ENCODE results near the gene PLEKHJ1. TPM values are rescaled to one million over a fixed set of nuclear protein-coding genes. Genes with fewer than 3 reads are reported as not detected.
A peak's percentile ranks its signal among the peaks of the same experiment; 100 is the strongest.

Gene PLEKHJ1
- total and polyA plus RNA-seq, 2 of the 13 experiments (the other 11 are each of a cell fraction or from before 2014, with no cell fraction given): 70.5 to 130 TPM

DNA sequence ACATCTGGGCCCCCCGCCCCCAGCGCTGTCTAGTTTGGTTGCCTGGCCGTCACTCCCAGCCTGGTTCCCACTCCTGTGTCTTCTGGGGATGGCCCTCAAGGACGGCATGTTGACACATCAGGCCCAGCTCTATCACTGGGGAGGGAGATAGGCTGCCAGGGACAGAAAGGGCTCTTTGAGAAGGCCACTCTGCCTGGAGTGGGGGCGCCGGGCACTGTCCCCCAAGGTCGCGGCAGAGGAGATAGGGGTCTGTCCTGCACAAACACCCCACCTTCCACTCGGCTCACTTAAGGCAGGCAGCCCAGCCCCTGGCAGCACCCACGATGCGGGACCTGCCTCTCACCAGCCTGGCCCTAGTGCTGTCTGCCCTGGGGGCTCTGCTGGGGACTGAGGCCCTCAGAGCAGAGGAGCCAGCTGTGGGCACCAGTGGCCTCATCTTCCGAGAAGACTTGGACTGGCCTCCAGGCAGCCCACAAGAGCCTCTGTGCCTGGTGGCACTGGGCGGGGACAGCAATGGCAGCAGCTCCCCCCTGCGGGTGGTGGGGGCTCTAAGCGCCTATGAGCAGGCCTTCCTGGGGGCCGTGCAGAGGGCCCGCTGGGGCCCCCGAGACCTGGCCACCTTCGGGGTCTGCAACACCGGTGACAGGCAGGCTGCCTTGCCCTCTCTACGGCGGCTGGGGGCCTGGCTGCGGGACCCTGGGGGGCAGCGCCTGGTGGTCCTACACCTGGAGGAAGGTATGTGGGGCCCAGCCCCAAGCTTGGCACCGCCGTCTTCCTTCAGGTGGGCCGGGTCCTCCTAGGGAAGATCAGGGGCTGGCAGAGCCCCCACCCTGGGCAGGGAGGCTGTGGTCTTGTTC, 13.1 kb upstream of the PLEKHJ1 start, which contains the start of gene AMH (continued):
- TF ChIP-seq, protein P1, sequence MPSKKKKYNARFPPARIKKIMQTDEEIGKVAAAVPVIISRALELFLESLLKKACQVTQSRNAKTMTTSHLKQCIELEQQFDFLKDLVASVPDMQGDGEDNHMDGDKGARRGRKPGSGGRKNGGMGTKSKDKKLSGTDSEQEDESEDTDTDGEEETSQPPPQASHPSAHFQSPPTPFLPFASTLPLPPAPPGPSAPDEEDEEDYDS (CRISPR knock-in tag; IDR thresholded peaks at IDR 0.05): no peak
- TF ChIP-seq PHF5A (CRISPR knock-in tag; IDR thresholded peaks at IDR 0.05; ENCODE audit: low read depth, unreplicated experiment) (no peak), SMAD9 (CRISPR knock-in tag; IDR thresholded peaks at IDR 0.05) (no peak), ZNF276 (CRISPR knock-in tag; IDR thresholded peaks at IDR 0.05; ENCODE audit: low read depth) (no peak), HOXA9 (CRISPR knock-in tag; IDR thresholded peaks at IDR 0.05; ENCODE audit: borderline replicate concordance) (no peak), POLR2G (IDR thresholded peaks at IDR 0.05; ENCODE audit: low read depth, low read length) (peak; percentile 44), AGO1 (IDR thresholded peaks at IDR 0.05; ENCODE audit: low read depth, low read length, poor library complexity, severe bottlenecking) (peak; percentile 91), ONECUT2 (CRISPR knock-in tag; IDR thresholded peaks at IDR 0.05) (no peak), HNRNPH1 (optimal IDR thresholded peaks at IDR 0.05; ENCODE audit: low read depth, low read length) (no peak), ZNF280B (CRISPR knock-in tag; IDR thresholded peaks at IDR 0.05; ENCODE audit: borderline replicate concordance) (0 out of 2 replicates have a peak, but pooled peaks have one; percentile 20), FOXA1 (IDR thresholded peaks at IDR 0.05) (no peak), FOXA1 (CRISPR knock-in tag; IDR thresholded peaks at IDR 0.05) (peak; percentile 50; the same call in 1 of the 2 replicates), ZNF878 (CRISPR knock-in tag; IDR thresholded peaks at IDR 0.05) (no peak), XBP1 (CRISPR knock-in tag; IDR thresholded peaks at IDR 0.05) (no peak), ATM (IDR thresholded peaks at IDR 0.05; ENCODE audit: borderline replicate concordance) (no peak), KDM6A (CRISPR knock-in tag; IDR thresholded peaks at IDR 0.05; ENCODE audit: low read depth) (no peak), ESRRA (CRISPR knock-in tag; IDR thresholded peaks at IDR 0.05; ENCODE audit: low read depth) (no peak), GFI1 (CRISPR knock-in tag; IDR thresholded peaks at IDR 0.05; ENCODE audit: borderline replicate concordance) (no peak), HNRNPL (IDR thresholded peaks at IDR 0.05; ENCODE audit: low read depth, low read length) (peak; percentile 37; the same call in 1 of the 2 replicates), AHR (CRISPR knock-in tag; IDR thresholded peaks at IDR 0.05) (no peak)
- TF ChIP-seq, protein P2, sequence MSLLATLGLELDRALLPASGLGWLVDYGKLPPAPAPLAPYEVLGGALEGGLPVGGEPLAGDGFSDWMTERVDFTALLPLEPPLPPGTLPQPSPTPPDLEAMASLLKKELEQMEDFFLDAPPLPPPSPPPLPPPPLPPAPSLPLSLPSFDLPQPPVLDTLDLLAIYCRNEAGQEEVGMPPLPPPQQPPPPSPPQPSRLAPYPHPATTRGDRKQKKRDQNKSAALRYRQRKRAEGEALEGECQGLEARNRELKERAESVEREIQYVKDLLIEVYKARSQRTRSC (CRISPR knock-in tag; IDR thresholded peaks at IDR 0.05; ENCODE audit: low read depth): no peak
- TF ChIP-seq, protein P3, sequence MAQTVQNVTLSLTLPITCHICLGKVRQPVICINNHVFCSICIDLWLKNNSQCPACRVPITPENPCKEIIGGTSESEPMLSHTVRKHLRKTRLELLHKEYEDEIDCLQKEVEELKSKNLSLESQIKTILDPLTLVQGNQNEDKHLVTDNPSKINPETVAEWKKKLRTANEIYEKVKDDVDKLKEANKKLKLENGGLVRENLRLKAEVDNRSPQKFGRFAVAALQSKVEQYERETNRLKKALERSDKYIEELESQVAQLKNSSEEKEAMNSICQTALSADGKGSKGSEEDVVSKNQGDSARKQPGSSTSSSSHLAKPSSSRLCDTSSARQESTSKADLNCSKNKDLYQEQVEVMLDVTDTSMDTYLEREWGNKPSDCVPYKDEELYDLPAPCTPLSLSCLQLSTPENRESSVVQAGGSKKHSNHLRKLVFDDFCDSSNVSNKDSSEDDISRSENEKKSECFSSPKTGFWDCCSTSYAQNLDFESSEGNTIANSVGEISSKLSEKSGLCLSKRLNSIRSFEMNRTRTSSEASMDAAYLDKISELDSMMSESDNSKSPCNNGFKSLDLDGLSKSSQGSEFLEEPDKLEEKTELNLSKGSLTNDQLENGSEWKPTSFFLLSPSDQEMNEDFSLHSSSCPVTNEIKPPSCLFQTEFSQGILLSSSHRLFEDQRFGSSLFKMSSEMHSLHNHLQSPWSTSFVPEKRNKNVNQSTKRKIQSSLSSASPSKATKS (CRISPR knock-in tag; IDR thresholded peaks at IDR 0.05): no peak
- TF ChIP-seq, protein P4, sequence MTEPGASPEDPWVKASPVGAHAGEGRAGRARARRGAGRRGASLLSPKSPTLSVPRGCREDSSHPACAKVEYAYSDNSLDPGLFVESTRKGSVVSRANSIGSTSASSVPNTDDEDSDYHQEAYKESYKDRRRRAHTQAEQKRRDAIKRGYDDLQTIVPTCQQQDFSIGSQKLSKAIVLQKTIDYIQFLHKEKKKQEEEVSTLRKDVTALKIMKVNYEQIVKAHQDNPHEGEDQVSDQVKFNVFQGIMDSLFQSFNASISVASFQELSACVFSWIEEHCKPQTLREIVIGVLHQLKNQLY (CRISPR knock-in tag; IDR thresholded peaks at IDR 0.05): no peak
